Measurements from ENCODE around the gene ARHGAP19. TPM values are rescaled to one million over a fixed set of nuclear protein-coding genes. Genes with fewer than 3 reads are reported as not detected.
A peak's percentile ranks its signal among the peaks of the same experiment; 100 is the strongest.

The ARHGAP19 gene
- polyA plus RNA-seq, 3 donors = 8.3 to 10.6 (median 10.2) TPM

DNA sequence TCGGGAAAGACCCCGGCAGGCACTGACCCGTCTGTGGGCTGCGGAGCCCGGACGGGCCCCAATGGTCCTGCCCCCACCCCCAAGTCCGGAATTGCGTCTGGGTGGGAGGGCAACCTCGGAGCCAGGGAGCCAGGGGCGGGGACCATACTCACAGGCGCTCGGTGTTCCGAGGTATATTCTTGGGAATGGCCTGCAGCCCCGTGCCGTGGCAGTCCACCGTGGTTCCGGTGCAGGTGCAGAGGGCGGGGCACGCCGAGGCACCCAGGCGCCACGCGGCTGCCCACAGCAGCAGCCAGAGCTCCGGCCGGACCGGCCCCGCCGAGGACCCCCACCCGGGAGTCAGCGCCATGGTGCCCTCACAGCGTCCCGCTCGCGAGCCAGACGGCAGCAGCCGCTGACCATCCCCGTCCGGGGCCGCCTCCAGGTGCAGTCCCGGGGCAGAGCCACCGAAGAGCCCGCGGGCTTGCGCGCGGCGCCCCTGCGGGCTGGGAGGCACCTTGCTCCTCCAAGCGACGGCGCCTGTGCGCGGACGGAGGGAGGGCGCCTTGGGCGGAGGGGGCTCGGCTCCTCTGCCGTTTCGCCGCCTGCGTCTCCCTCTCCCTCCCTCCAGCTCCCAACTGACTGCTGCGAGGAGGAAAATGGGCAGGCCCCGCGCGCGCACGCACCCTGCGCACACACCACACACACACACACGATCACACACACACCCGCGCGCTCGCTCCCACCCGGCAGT lies 106.9 kb downstream of the ARHGAP19 start, which contains the start of gene SLIT1:
SLIT1 (minus strand) TSS at position 634 of the 733 bp plus-strand sequence; CDS start at position 349, 285 bp downstream.
- H3K4me1 Mint-ChIP-seq = peaks cover 1% of the 10 kb centered on the region
- peak within 1 kb of the TSS in 1 of 2 donors; percentile 86 for H3K4me3 Mint-ChIP-seq
- peaks cover 55 to 72% (median 66%) of the 10 kb centered on the region in 3 donors for H3K27me3 Mint-ChIP-seq (ENCODE audit: low read depth in 3 of 3)
- Histone ChIP-seq H2AFZ (ENCODE audit: insufficient read depth, low read depth, low read length, poor library complexity, severe bottlenecking) (no peak within 1 kb of the TSS), H3K4me2 (replicated peaks; ENCODE audit: extremely low read depth, low read length, poor library complexity, severe bottlenecking) (no peak within 1 kb of the TSS), H4K20me1 (ENCODE audit: insufficient read depth, low read length) (no peaks in the 10 kb centered on the region), H3K9ac (ENCODE audit: insufficient read depth, low read length, poor library complexity, severe bottlenecking) (no peak within 1 kb of the TSS), H3K36me3 (replicated peaks in 1 of 2; ENCODE audit: control insufficient read depth in 1 of 2, insufficient read depth in 2 of 2, low read length in 2 of 2) (no peaks in the 10 kb centered on the region), H3K27me3 (ENCODE audit: control insufficient read depth in 2 of 2, insufficient read depth in 2 of 2, low read length in 2 of 2) (peaks cover 26 to 67% of the 10 kb centered on the region in 2 donors), H3K79me2 (ENCODE audit: insufficient read depth, low read length) (no peaks in the 10 kb centered on the region), H3K4me3 (replicated peaks in 1 of 3; ENCODE audit: low read depth in 2 of 3, low read length in 3 of 3) (no peak within 1 kb of the TSS), H3K27ac (ENCODE audit: low read depth in 1 of 2, low read length in 2 of 2) (no peak within 1 kb of the TSS), H3K4me1 (ENCODE audit: control insufficient read depth in 1 of 2, insufficient read depth in 2 of 2, low read length in 2 of 2) (no peaks in the 10 kb centered on the region), H3K9me3 (replicated peaks in 1 of 2; ENCODE audit: control insufficient read depth in 1 of 2, insufficient read depth in 1 of 2, low read length in 2 of 2) (peaks cover 0 to 13% of the 10 kb centered on the region in 2 donors)
- H3K9me3 Mint-ChIP-seq = peaks cover 0 to 10% (median 3%) of the 10 kb centered on the region in 7 donors
- no peak for TF ChIP-seq CTCF (IDR thresholded peaks at IDR 0.05)
- H3K36me3 Mint-ChIP-seq = peaks cover 0 to 5% of the 10 kb centered on the region in 2 donors
- peak within 1 kb of the TSS in 1 of 7 donors; percentile 11 for H3K27ac Mint-ChIP-seq
- intact Hi-C loops (cut with micrococcal nuclease) = no loop called here
- no peak for DNase-seq
- 1% methylated on average over 68 of the region's 74 CpGs for WGBS (ENCODE audit: insufficient coverage)

GRCh38 chr10:97184971-97185325 lies 107.5 kb downstream of the ARHGAP19 start:
- Mint-ChIP-seq H3K27ac (no peak overlapping the region), H3K4me3 (peak overlapping the region in 1 of 2 donors; percentile 86), H3K9me3 (peaks cover 0 to 10% (median 3%) of the 10 kb centered on the region in 7 donors), H3K4me1 (peaks cover 1% of the 10 kb centered on the region), H3K27me3 (ENCODE audit: low read depth in 3 of 3) (peaks cover 59 to 78% (median 69%) of the 10 kb centered on the region in 3 donors), H3K36me3 (peaks cover 0 to 5% of the 10 kb centered on the region in 2 donors)
- DNase-seq = no peak
- Histone ChIP-seq H3K9me3 (replicated peaks in 1 of 2; ENCODE audit: control insufficient read depth in 1 of 2, insufficient read depth in 1 of 2, low read length in 2 of 2) (peaks cover 0 to 13% of the 10 kb centered on the region in 2 donors), H3K36me3 (replicated peaks in 1 of 2; ENCODE audit: control insufficient read depth in 1 of 2, insufficient read depth in 2 of 2, low read length in 2 of 2) (no peaks in the 10 kb centered on the region), H3K79me2 (ENCODE audit: insufficient read depth, low read length) (no peaks in the 10 kb centered on the region), H3K27me3 (ENCODE audit: control insufficient read depth in 2 of 2, insufficient read depth in 2 of 2, low read length in 2 of 2) (peaks cover 26 to 69% of the 10 kb centered on the region in 2 donors), H3K4me1 (ENCODE audit: control insufficient read depth in 1 of 2, insufficient read depth in 2 of 2, low read length in 2 of 2) (no peaks in the 10 kb centered on the region), H3K27ac (ENCODE audit: low read depth in 1 of 2, low read length in 2 of 2) (no peak overlapping the region), H3K9ac (ENCODE audit: insufficient read depth, low read length, poor library complexity, severe bottlenecking) (no peak overlapping the region), H2AFZ (ENCODE audit: insufficient read depth, low read depth, low read length, poor library complexity, severe bottlenecking) (no peak overlapping the region), H4K20me1 (ENCODE audit: insufficient read depth, low read length) (no peaks in the 10 kb centered on the region), H3K4me3 (replicated peaks in 1 of 3; ENCODE audit: low read depth in 2 of 3, low read length in 3 of 3) (no peak overlapping the region), H3K4me2 (replicated peaks; ENCODE audit: extremely low read depth, low read length, poor library complexity, severe bottlenecking) (no peak overlapping the region)
- no peak for TF ChIP-seq CTCF (IDR thresholded peaks at IDR 0.05)
- WGBS (ENCODE audit: insufficient coverage) = 18% methylated on average over 17 of the region's 17 CpGs
- intact Hi-C loops (cut with micrococcal nuclease) = no loop called here
